Measurements from ENCODE around the gene SLFN14.
"Not testable (repeated sequence)": the region's sequence is repeated elsewhere in the genome, so short reads cannot be mapped to it uniquely, and the experiment has no call there.

GRCh38 chr17:35535406-35535805 lies 25.2 kb downstream of the SLFN14 start:
- TF ChIP-seq CTCF (IDR thresholded peaks at IDR 0.05); ZFX (IDR thresholded peaks at IDR 0.05; ENCODE audit: borderline replicate concordance): not testable (repeated sequence)
